AG20443 (cell line): Measurements from ENCODE around the gene AIG1.
A peak's percentile ranks its signal among the peaks of the same experiment; 100 is the strongest.
"Not testable (repeated sequence)": the region's sequence is repeated elsewhere in the genome, so short reads cannot be mapped to it uniquely, and the experiment has no call there.

ENCODE experiments used
- DNase-seq: peaks from one replicate; pipeline ENCODE4 v3.0.0; 2012; ENCODE audit warnings: low spot score, mixed read lengths

Gene AIG1

DNA sequence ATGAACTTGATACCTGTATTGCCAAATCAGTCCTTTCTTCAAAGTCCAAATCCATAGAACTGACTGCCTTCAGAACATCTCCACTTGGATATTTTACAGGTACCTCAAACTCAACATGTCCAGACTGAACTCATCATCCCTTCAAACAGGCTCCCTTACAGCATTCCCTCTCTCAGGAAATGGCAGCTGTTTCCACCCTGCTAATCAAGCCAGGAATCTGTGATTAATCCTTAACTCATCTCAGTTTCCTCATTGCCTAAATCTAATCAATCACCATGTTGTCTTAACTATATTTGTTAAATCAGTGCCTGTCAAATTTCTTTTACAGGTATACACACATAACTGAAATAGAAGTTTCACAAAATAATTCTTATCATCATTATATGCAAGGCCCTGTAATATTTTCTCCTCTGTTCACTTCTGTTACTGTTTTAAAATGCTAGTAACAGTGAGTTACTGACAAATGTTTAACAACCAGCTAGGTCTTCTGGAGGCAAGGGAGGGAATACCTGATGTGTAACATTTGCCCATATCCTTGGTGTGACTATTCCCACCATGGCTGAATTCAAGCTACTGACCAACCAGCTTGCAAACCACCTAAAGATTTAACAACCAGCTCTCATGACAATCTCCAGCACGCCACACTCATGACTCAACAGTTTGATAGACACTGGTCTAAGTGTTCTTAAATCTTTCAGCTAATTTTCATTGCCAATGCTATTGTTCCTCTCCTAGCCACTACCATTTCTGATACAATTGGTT lies 264.9 kb downstream of the AIG1 start:
- peak; percentile 25 for DNase-seq

DNA sequence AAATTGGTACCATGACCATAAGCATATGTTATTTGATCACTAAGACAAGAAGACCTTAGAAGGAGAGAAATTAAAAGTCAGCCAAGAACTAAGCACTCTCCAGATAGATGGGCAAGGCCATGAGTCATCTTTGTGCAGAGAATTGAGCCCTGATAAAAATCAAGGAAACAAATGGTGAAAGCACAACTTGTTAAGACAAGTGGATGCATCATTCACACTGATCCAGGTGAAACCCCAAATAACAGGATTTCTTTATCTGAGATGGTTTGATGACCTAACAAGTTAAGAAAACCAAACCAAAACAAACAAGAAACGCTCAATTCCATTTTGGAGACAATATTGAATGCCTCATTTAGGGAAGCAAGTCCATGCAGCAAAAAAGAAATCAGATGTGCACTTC lies 268.2 kb downstream of the AIG1 start:
- DNase-seq, result no peak

DNA sequence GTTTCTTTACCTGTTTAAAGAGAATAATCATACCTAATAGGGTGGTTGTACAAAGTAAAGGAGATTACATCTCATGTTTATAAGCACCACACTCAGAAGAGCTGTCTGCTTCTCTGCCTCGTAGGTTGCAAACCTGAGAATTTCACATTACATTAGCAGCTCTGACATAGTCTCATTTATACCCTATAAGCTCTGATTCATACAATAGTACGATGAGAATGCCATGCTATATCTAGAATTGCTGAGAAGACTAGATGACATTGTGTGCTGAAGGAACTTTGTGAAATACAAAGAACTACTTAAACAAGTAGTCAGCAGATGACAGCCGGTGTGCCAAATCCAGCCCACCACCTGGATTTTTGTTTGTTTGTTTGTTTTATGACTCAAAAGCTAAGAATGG lies 268.6 kb downstream of the AIG1 start:
- DNase-seq, result no peak

DNA sequence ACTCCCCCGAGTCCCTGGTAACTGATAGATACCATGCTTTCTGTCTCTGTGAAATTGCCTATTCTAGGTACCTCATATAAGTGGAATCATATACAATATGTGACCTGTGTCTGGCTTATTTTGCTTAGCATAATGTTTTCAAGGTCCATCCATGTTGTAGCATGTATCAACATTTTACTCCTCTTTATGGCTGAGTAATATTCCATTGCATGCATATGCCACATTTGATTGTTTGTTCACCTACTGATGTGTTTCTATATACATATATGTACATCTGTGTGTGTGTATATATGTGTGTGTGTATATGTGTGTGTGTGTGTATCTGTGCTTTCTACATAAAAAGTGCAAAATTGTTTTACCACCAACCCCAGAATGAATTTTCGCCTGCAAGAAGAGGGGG lies 270.7 kb downstream of the AIG1 start:
- no peak for DNase-seq

DNA sequence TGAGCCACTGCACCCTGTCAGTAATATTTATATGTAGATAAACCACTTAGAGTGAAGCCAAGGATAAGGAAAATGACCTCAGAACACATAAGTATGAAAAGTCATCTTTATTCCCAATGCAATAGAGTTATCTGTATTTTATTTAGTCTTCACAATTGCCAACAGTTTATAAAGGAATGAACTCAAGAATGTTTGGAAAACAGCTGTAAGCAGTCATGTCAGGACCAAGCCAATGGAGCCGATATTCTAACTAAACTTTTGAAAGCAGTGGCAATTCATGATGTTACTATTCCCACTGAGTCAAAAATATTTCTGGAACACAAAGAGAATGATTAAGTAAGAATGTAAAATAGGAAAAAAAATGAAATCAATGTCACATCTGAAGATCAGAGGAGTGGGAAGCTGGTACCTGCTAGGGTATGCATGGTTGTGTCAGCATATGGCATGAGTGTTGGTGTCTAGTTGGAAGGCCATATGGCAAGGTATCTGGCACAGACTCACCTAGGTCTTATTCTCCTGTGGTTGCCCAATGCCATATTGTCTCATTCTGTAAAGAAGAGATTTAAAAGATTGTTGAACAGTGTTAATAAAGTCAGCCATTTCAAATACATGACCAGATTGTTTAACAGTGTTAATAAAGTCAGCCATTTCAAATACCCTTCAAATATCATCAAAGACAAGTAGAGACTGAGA lies 271.6 kb downstream of the AIG1 start:
- DNase-seq, result peak; percentile 18

DNA sequence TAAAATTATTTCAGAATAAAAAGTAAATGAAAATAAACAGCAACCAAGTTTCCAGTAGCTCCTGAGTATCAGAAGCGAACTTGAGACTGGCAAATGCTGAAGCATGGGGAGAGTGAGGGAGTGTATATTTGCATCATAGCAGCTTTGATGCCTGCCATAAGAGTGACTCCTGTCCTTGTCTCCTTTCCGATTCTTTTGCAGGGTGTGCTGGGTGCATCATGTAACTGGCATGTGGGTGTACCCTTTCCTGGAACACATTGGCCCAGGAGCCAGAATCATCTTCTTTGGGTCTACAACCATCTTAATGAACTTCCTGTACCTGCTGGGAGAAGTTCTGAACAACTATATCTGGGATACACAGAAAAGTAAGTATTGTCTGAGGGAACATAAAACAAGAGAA lies 272.4 kb downstream of the AIG1 start:
- DNase-seq, result no peak

DNA sequence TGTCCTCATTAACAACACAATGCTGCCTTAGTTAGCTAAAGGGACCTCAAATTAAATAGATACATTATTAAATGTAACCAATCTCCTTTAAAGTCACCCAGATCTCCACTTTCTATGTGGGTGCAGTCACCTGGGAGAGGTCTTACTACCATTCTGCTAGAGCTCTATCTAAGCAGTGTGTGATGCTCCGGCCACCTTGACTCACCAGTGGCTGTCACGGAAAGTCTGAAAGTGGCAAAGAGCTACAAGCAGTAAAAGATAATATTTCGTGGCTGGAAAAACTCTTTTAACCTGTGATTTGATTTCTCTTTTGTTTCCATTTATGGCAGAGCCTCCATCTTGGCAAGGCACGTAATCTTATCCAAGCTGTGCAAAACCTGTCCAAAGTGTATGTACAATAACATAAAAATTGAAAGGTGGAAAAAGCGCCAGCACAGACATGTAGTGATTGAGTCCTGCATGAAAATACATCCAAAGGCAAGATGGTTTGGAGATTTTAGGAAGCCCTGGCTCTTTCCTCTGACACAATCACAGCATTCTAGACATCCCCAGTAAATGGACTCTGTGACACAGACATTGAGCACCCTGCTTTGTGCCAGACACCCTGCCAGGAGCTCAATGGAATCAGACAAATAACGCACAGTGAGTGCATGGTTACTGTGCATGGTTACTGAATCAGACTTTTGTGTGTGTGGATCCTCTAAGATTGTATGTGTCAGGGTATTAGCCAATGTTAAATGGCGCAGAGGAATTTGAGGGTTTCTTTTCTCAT lies 273.2 kb downstream of the AIG1 start:
- no peak for DNase-seq

DNA sequence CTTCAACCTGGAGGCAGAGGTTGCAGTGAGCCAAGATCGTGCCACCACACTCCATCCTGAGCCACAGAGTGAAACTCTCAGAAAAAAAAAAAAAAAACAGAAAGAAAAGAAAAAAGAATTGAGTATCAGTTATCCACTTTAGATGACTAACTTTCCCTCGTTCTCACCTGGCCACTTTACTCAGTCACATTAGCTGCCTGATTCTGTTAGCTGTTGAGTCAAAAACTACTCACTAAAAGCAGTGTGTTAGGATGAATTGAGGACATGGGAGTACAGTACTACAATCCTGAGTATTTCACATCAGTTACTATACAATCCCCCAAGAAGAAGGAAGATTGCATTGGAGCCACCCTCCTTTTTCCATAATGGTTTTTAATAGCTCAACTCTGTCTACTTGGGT lies 275.2 kb downstream of the AIG1 start:
- no peak for DNase-seq

DNA sequence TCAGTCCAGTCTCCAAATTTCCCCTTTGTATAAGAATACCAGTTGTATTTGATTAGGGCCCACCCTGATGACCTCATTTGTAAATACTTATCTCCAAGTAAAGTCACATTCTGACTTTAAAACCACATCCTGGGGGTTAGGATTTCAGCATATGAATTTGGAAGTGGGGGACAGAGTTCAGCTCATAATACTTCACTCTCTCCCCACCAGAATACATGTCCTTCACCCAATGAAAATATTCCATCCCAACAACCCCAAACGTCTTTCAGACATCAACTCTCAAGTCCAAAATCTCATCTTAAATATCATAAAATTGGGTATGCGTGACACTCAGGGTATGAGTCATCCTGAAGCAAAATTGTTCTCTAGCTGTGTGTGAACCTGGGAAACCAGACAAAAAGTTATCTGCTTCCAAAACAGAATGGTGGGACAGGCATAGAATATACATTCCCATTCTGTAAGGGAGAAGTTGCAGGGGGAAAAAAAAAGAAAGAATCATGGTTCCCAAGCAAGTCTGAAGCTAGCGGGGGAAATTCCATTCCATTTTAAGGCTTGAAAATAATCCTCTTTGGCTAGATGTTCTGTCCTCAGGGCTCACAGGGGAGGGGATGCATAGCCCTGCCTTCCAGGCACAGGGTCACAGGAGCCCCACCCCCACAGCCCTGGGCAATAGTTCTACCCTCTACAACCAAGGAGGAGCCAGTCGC lies 275.9 kb downstream of the AIG1 start:
- DNase-seq, result no peak

DNA sequence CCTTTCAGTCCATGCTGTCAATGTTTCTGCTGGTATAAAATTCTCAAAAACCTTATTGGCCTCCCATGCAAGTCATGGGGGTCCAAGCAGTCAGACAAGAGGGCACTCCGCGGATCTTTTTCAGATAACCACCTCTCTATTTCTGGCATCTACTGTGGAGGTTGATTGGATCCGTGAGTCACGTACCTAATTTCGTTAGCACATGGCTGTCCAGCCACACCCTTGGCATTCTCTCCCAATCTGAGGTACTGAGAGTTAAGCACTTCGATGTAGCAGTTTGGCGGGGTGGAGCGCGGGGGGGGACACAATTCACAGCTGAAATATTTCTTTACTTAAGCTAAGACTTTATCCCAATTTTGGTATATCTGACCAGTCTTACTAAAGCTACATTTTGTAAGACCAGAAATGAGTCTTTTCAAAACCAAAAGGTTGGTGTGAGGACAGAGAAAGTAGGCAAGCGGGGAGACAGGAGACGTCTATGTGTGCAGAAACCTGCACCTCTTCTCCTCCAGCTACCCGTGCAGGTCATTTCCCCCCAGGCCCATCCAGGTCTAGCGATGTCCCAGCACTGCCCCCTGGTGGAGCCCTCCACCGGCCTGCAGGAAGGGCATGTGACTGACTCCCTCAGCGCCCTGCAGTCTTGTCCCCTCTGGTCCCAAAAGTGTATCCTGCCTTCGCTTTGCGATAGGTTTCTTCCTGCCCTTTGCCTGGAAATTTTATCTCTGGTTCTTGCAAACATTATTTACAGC lies 276.7 kb downstream of the AIG1 start:
- no peak for DNase-seq

DNA sequence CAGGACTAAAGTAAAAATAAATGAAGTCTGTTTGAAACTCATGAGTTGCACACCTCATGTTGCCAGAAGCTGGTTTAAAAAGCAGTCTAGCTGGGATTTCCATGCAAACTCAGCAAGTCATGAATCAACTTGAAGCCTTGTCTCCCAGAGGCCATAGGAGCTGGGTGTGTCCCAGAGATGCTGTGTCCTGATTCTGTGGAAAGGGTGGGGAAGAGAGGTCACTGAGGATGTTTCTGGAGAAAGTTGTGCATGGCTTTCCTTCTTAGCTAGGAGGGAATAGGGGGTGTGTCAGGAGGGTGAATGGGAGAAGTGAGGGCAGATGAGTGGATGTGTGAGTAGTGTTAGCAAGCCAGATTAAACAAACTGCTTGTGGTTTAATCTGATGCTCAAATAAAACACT lies 278.5 kb downstream of the AIG1 start:
- no peak for DNase-seq

DNA sequence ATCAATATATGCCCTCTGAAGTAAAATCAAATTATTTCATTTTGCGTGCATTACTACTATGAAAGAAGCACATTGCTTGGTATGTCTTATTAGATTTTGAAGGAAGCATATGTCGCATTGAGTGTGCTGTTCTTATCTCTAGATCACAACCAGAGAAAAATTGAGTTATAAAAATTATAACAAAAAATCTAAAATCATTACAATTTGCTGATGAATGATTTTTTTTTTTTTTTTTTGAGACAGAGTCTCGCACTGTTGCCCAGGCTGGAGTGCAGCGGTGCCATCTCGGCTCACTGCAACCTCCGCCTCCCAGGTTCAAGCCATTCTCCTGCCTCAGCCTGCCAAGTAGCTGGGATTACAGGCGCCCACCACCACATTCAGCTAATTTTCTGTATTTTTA lies 284.8 kb downstream of the AIG1 start:
- not testable (repeated sequence) for DNase-seq

DNA sequence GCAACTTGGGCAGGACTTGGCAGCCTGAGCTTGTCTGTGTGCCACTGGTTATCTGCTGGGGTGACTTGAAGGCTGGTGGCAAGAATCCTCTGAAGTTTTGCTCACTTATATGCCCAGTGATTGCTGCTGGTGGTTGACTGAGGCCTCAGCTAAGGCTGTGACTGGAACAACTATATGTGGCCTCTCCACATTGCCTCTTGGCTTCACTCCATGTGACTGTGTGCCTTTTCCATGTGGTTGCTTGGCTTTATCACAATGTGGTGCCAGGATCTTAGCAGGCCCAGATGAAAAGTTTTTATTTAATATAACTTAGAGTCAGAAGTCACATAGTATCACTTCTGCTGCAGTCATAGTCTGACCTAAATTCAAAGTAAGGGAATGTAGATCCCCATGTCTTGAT lies 285.3 kb downstream of the AIG1 start:
- DNase-seq, result no peak

DNA sequence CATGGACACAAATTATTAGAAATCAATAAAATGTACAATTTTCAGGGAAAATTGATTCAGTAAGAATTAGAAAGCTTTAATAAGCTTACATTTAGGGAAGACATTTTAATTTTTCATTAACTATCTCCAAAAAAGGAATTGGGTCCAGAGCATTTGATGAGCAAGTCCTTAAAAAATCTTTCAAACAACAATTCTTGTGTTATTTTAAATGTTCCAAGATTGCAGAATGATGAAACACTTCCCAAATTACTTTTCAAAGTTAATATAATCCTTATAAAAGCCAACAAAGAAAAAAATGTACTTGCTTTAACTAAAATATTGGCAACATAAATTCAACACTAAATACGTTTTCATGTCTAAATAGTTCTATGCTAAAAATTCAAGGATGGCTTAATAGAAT lies 287.8 kb downstream of the AIG1 start:
- no peak for DNase-seq

DNA sequence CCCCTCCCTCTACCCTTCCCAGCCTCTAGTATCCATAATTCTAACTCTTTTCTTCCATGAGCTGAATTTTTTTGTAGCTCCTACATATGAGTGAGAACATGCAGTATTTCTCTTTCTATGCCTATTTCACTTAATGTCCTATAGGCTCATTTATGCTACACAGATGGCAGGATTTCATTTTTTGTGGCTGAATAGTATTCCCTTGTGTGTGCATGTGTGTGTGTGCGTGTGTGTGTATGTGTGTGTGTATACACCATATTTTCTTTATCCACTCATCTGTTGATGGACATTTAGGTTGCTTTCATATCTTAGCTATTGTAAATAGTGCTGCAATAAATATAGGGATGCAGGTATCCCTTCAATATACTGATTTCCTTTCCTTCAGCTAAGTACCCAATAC lies 288.8 kb downstream of the AIG1 start:
- no peak for DNase-seq

DNA sequence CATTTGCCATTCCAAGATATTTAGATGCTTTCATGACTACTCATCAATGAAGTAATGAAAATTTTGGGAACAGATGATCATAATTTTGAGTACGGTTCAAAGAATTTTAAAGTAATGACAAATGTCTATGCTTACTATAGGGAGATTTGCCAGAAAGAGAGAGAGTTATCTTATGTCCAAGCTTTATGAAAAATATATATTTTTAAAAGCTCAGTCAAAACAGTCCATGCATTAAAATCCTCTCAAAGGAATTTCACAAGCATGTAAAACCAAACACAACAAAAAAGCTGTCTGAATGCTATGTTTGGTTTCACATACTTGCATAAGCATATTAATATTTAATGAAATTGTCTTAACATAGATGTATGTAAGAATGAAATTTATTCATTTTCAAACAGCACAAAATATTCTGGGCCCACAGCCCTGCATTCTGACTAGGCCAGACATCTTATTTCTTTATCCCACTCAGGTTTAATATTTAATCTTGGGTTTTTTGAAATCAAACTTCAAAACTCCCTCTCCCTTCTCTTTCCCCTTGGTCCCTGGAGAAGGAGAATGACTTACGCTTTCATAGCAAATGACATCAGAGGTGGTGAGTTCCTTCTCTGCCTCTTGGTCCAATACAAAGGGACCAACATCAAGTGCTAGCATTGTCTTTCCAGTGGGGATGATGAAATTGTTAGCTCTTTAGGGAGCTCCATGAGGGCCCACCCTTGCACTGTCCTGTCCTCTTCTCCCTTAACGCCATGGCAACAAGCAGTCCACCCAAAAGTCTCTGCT lies 295.6 kb downstream of the AIG1 start:
- no peak for DNase-seq

DNA sequence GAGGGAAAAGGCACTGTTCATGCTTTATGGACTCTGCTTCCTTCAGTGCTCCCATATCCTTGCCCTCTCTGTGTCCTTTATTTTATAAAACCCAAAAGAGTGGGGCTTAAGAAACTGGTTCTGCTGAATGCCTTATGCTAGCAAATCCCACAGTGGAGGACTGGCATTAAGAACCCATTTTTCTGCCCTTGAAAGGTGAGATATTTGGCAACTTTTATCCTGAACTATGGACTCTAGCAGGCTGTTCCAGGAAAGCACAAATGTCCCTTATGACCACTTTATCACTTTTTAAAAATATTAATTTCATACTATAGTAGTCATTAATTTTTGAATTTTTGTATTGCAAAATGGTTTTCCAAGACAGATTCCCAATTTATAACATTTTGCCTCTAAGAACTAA lies 296.5 kb downstream of the AIG1 start:
- no peak for DNase-seq

DNA sequence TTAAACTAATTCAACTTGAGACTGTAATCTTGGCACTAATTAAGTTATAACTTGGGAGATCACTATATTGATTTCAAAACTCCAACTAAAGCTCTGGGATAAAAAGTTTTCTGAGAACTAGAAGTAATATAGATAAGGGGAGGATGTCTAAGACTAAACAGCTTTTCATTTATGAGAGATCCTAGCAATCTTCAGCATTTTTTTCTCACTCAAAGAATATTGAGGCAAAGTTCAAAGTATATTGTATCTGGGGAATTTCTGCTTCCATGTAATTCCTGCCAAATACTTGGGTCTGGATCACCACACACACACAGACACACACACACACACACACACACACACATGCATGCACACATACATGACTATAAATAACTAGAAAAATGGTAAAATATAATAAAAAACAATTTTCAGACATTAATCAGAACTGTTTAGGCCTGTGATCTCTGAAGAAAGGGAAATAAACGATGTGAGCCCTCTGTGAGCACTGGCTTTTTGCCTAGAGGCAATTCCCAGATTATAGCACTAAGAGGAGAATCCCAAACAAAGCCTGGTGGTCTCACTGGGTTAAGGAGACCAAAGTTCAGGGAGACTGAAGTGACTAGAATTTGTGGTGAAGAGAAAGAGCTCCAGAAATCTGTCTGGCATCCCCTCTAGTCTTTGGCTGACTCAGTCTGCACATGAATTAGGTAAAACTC lies 297.0 kb downstream of the AIG1 start:
- no peak for DNase-seq

DNA sequence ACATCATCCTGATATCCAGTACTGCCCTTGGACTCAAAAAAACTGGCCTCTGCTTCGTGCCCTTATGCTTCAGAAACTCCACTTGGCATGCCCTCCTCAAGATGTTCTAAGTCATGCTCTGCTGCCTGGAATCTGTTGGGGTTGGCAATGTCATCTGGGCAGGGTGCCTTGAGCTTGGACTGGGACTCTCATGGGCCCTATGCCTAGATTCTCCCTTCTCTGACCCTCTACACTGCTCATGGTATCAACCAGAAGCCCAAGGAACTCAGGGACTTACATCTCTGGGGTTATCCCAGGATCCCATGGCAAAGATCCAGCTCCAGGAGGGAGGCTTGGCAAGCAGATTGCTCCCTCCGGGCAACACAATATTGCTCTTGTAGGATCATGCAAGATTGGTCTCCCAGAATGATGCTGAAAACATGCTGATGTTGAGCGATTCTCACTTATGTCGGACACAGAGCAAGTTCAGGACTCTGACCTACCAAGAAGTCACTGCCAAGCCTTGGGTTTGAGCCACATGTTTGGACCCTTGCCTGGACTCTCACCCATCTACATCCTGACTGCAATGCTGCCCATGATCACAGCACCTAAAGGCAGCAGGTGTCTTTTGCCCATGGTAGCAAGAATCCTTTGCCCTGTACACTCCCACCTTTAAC lies 301.0 kb downstream of the AIG1 start:
- no peak for DNase-seq

DNA sequence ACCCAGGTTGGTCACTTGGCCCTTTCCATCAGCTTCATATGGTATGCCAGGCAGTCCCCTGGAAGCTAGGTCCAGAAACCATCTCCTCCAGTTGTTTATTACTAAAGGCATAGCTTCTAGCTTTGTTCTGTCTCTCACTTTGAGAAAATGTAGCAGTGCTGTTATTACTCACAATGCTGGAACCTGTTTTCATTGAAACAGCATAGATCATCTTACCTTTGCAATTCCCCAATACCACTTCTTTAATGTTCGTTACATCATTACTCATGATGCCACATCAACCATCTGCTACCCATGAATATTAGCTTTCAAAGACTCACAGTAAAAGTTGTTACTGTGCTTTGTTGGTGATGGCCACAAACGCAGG lies 301.5 kb downstream of the AIG1 start:
- no peak for DNase-seq
